ENCODE results near the gene MPO. TPM values are rescaled to one million over a fixed set of nuclear protein-coding genes. Genes with fewer than 3 reads are reported as not detected.

The MPO gene
- total and polyA plus RNA-seq, 9 of the 15 experiments (the other 6 are each of a cell fraction or from before 2014, with no cell fraction given) = 0.04 to 0.47 (median 0.39) TPM; not detected in 6

GRCh38 chr17:58328195-58329034 is 47.7 kb upstream of the MPO start, which contains the start of gene TSPOAP1 (continued):
- TF ChIP-seq USF2 (CRISPR knock-in tag; IDR thresholded peaks at IDR 0.05) = no peak
- no peak for TF ChIP-seq ZNF23 (CRISPR knock-in tag; IDR thresholded peaks at IDR 0.05)
- no peak for TF ChIP-seq HOXB6 (CRISPR knock-in tag; IDR thresholded peaks at IDR 0.05; ENCODE audit: borderline replicate concordance)
- TF ChIP-seq CBX1 (IDR thresholded peaks at IDR 0.05; ENCODE audit: low read depth) = peak; percentile 92; the same call in 1 of the 2 replicates
- peak; percentile 25 for TF ChIP-seq TCF7 (IDR thresholded peaks at IDR 0.05; ENCODE audit: borderline replicate concordance)
- no peak for TF ChIP-seq TSHZ1 (CRISPR knock-in tag; IDR thresholded peaks at IDR 0.05)
- TF ChIP-seq FOS (IDR thresholded peaks at IDR 0.05; ENCODE audit: extremely low read depth, insufficient read length) = no peak
- TF ChIP-seq YY1 (IDR thresholded peaks at IDR 0.05; ENCODE audit: borderline replicate concordance in 1 of 3, control insufficient read depth in 1 of 3, extremely low read depth in 1 of 3, insufficient read depth in 3 of 3, insufficient read length in 1 of 3, insufficient replicate concordance in 2 of 3, low read depth in 1 of 3, low read length in 2 of 3) = peak in 2 of 3 experiments; percentile 30 to 38
- no peak for TF ChIP-seq ZNF384 (IDR thresholded peaks at IDR 0.05; ENCODE audit: low read depth, low read length)
- TF ChIP-seq, protein P1, sequence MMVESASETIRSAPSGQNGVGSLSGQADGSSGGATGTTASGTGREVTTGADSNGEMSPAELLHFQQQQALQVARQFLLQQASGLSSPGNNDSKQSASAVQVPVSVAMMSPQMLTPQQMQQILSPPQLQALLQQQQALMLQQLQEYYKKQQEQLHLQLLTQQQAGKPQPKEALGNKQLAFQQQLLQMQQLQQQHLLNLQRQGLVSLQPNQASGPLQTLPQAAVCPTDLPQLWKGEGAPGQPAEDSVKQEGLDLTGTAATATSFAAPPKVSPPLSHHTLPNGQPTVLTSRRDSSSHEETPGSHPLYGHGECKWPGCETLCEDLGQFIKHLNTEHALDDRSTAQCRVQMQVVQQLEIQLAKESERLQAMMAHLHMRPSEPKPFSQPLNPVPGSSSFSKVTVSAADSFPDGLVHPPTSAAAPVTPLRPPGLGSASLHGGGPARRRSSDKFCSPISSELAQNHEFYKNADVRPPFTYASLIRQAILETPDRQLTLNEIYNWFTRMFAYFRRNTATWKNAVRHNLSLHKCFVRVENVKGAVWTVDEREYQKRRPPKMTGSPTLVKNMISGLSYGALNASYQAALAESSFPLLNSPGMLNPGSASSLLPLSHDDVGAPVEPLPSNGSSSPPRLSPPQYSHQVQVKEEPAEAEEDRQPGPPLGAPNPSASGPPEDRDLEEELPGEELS (CRISPR knock-in tag; IDR thresholded peaks at IDR 0.05; ENCODE audit: borderline replicate concordance) = 0 out of 2 replicates have a peak, but pooled peaks have one; percentile 73
- no peak for TF ChIP-seq CHAMP1 (IDR thresholded peaks at IDR 0.05)
- TF ChIP-seq BCOR (IDR thresholded peaks at IDR 0.05) = peak; percentile 56; the same call in 1 of the 2 replicates
- TF ChIP-seq ZBTB7A (IDR thresholded peaks at IDR 0.05; ENCODE audit: borderline replicate concordance, control insufficient read depth, low read depth, low read length) = peak; percentile 98
- TF ChIP-seq, protein P2, sequence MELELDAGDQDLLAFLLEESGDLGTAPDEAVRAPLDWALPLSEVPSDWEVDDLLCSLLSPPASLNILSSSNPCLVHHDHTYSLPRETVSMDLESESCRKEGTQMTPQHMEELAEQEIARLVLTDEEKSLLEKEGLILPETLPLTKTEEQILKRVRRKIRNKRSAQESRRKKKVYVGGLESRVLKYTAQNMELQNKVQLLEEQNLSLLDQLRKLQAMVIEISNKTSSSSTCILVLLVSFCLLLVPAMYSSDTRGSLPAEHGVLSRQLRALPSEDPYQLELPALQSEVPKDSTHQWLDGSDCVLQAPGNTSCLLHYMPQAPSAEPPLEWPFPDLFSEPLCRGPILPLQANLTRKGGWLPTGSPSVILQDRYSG (tag; conservative IDR thresholded peaks at IDR 0.05; ENCODE audit: low read depth) = no peak
- no peak for TF ChIP-seq BMI1 (IDR thresholded peaks at IDR 0.05; ENCODE audit: low read length)
